ENCODE results near the gene RNF7.
"Not testable (repeated sequence)": the region's sequence is repeated elsewhere in the genome, so short reads cannot be mapped to it uniquely, and the experiment has no call there.

RNF7 gene

GRCh38 chr3:141735770-141736465, 2.2 kb upstream of the RNF7 start:
- DNase-seq = no peak

- peak; percentile 27 to 49 (median 39) for DNase-seq
Observed at GRCh38 chr3:141737093-141737492, 1.0 kb upstream of the RNF7 start.

- no peak for DNase-seq
Observed at GRCh38 chr3:141737678-141738021, 448 bp upstream of the RNF7 start.

GRCh38 chr3:141738891-141739363, 829 bp downstream of the RNF7 start:
- peak; percentile 53 to 69 (median 60) for DNase-seq

GRCh38 chr3:141739731-141740130, 1.6 kb downstream of the RNF7 start:
- no peak for DNase-seq

GRCh38 chr3:141740349-141740748, 2.3 kb downstream of the RNF7 start:
- DNase-seq = no peak

GRCh38 chr3:141743305-141743704, 5.2 kb downstream of the RNF7 start:
- DNase-seq = no peak

- DNase-seq = no peak
Observed at GRCh38 chr3:141746962-141747361, 8.9 kb downstream of the RNF7 start.

GRCh38 chr3:141753399-141753798, 15.3 kb downstream of the RNF7 start:
- DNase-seq = no peak

- no peak for DNase-seq
Observed at GRCh38 chr3:141754032-141754431, 15.9 kb downstream of the RNF7 start.

- not testable (repeated sequence) for DNase-seq
Observed at GRCh38 chr3:141762552-141762951, 24.5 kb downstream of the RNF7 start.

- no peak for DNase-seq
Observed at GRCh38 chr3:141763088-141763750, 25.1 kb downstream of the RNF7 start, which contains the start of gene GRK7. GRK7 (plus strand) TSS chr3:141763408; CDS start chr3:141778285, 14,877 bp downstream.

- no peak for DNase-seq
Observed at GRCh38 chr3:141764045-141764444, 25.9 kb downstream of the RNF7 start.

- no peak for DNase-seq
Observed at GRCh38 chr3:141764465-141764864, 26.4 kb downstream of the RNF7 start.

- DNase-seq = peak; percentile 18 to 29 (median 23)
Observed at GRCh38 chr3:141764986-141765385, 26.9 kb downstream of the RNF7 start.

- DNase-seq = no peak
Observed at GRCh38 chr3:141767066-141767465, 29.0 kb downstream of the RNF7 start.

GRCh38 chr3:141769221-141769894, 31.3 kb downstream of the RNF7 start:
- DNase-seq = no peak

- no peak for DNase-seq
Observed at GRCh38 chr3:141773676-141774075, 35.6 kb downstream of the RNF7 start.

- no peak for DNase-seq
Observed at GRCh38 chr3:141776376-141776775, 38.3 kb downstream of the RNF7 start.

GRCh38 chr3:141776885-141777284, 38.8 kb downstream of the RNF7 start:
- no peak for DNase-seq

GRCh38 chr3:141777957-141778813, 40.1 kb downstream of the RNF7 start:
- no peak for DNase-seq

- DNase-seq = no peak
Observed at GRCh38 chr3:141779667-141780066, 41.6 kb downstream of the RNF7 start.

- peak in 2 of 3 donors; percentile 11 to 23 for DNase-seq
Observed at GRCh38 chr3:141782386-141782932, 44.4 kb downstream of the RNF7 start.
